COLO668 (cell line): Measurements from ENCODE around the gene DAPK1.

ENCODE experiments used
- DNase-seq: peaks from one replicate; lab custom pipeline; 2025; ENCODE audit not compliant: unreplicated experiment; lab: John Stamatoyannopoulos, UW

DAPK1 gene

DNA sequence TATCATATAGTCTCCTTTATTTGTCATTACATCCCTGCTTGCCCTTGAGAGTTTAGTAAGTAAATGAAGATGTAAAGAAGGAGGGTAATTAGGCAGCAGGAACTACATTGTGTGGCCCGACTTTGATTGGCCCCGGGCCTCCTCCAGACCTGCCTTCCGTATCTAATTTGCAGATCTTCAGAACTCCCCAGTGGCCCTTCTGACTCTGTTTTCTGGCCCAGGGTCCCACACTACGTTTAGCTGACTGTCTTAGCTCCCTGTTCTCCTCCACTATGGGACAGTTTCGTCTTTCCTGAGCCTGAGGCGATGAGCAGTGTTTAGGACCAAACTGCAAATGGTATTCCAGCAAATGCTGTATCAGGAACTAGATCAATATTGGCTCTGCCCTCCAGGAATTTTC is 206.7 kb downstream of the DAPK1 start:
- no peak for DNase-seq

DNA sequence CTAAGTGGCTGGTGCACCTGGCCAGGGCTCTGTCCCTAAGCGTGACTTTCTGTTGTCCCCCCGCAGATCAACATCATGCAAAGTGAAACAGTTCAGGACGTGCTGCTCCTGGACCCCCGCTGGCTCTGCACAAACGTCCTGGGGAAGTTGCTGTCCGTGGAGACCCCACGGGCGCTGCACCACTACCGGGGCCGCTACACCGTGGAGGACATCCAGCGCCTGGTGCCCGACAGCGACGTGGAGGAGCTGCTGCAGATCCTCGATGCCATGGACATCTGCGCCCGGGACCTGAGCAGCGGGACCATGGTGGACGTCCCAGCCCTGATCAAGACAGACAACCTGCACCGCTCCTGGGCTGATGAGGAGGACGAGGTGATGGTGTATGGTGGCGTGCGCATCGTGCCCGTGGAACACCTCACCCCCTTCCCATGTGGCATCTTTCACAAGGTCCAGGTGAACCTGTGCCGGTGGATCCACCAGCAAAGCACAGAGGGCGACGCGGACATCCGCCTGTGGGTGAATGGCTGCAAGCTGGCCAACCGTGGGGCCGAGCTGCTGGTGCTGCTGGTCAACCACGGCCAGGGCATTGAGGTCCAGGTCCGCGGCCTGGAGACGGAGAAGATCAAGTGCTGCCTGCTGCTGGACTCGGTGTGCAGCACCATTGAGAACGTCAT is 208.5 kb downstream of the DAPK1 start:
- no peak for DNase-seq

DNA sequence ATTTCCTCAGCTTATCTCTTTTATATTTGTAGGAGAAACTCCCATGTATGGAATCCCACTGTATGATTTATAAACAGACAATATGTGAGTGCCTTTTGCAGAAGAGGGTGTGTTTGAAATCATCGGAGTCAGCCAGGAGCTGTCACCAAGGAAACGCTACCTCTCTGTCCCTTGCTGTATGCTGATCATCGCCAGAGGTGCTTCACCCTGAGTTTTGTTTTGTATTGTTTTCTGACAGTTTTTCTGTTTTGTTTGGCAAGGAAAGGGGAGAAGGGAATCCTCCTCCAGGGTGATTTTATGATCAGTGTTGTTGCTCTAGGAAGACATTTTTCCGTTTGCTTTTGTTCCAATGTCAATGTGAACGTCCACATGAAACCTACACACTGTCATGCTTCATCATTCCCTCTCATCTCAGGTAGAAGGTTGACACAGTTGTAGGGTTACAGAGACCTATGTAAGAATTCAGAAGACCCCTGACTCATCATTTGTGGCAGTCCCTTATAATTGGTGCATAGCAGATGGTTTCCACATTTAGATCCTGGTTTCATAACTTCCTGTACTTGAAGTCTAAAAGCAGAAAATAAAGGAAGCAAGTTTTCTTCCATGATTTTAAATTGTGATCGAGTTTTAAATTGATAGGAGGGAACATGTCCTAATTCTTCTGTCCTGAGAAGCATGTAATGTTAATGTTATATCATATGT is 210.3 kb downstream of the DAPK1 start:
- no peak for DNase-seq

DNA sequence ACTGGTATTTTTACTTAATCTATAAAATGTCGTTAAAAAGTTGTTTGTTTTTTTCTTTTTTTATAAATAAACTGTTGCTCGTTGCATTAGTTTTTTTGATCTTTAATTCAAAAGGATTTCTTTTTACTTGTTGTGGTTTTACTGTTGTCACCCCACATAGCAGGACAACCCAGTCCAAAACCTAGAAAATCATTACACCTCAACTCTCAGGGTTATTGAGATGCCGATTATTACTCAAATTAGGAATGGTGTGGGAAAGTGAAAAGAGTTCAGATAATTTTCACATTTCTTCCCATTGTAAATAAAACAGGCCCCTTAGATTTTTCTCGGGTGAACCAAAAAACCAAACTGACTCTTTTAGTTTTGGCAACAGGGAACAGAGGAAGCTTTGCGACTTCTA is 210.9 kb downstream of the DAPK1 start:
- no peak for DNase-seq

DNA sequence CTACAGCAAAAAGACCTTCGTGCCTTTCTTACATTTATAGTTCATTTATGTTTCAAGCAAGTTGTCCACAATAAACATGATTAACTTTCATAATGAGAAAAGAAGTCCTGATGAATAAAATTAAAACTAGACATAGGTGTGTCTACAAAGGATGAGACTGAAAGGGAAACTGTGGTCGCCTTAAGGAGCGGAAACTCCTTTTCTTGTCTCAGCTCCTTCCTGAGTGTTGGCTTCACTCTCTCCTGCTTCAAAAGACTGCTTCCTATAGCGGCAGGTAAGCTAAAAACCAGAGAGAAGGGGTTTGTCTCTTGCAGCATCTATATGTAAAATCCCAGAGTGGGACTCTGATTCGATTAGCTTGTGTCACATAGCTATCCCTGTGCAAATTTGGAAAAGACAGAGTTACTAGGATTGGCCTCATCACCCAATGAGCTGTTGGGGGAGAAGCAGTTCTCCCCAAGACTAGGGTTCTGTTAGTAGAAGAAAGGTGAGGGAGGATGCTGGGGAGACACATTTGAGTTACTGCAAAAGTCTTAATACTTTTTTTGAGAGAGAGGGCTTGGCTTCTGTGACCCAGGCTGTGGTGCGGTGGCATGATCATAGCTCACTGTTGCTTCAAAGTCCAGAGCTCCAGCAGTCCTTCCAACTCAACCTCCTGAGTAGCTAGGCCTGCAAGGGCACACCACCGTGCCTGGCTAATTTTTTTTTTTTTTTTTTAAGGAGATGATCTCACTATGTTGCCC is 211.5 kb downstream of the DAPK1 start:
- DNase-seq = no peak

DNA sequence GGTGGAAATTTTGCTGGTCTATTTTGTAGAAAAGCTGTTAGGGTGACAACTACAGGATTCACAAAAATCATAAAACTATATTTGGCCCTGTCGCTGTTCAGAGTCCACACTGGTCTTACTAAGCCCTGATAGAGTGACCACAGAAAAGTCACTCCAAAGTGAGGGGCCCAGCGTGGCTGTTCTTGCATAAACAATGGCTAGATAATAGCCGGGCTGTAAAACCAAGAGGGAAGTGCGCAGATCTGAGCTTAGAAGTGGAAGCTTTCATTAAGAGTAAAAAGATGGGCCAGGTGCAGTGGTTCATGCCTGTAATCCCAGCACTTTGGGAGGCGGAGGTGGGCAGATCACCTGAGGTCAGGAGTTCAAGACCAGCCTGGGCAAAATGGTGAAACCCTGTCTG is 212.8 kb downstream of the DAPK1 start:
- no peak for DNase-seq

DNA sequence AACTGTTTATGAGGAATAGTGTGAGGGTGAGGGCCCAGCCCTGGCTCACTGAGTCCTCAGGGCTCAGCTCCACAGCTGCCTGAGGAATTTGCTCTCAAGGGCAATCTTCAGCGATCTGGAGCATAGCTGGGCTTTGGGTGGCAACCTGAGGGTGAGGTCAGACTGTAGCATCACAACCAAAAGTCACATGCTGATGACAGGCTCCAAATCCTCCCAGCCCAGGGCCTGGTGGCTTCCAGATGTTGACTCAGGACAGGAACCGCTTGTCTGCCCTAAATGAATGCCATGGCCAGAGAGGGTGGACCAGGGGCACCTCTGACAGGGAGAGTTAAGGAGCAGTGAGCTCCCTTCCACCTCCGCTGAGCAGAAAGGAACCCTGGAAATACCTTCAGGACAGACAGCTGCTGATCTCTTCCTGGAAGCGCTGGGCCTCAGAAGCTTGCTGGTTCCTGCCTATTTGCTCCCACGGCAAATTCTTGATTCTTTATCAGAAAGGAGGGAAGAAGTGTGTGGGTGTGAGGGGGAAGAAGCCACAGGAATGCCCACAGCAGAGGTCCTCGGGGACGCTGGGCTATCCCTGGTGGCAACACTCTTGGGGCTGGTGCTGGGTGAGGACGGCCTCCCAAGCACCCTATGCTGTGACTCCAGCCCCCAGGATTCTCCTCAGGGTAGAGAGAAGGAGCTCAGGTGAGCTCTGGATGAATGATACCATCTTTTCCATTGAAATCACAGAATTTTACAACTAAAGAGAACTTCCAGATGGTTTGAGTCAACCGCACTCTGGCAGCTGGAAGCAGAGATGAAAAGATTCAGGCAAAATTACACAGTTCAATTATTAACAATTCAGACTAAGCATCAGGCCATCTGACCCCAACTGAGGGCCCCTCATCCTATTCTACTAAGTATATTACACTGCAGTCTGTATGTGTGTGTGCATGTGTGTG is 214.5 kb downstream of the DAPK1 start:
- no peak for DNase-seq

DNA sequence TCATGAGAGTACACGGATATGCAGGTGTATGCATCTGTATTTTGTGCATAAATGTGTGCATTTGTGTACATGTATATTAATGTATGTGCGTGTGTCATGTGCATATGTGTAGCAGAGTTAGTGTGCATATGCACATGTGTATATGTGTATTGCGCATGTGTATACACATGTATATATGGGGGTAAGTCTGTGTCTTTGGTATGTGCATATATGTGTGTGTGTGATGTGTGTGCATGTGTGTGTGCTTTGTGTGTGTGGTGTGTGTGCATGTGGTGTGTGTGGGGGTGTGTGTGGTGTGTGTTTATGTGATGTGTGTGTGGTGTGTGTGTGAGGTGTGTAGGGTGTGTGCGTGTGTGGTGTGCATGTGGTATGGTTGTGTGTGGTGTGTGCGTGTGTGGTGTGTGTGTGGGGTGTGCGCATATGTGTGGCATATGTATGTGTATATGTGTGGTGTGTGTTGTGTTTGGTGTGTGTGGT is 215.2 kb downstream of the DAPK1 start:
- no peak for DNase-seq

DNA sequence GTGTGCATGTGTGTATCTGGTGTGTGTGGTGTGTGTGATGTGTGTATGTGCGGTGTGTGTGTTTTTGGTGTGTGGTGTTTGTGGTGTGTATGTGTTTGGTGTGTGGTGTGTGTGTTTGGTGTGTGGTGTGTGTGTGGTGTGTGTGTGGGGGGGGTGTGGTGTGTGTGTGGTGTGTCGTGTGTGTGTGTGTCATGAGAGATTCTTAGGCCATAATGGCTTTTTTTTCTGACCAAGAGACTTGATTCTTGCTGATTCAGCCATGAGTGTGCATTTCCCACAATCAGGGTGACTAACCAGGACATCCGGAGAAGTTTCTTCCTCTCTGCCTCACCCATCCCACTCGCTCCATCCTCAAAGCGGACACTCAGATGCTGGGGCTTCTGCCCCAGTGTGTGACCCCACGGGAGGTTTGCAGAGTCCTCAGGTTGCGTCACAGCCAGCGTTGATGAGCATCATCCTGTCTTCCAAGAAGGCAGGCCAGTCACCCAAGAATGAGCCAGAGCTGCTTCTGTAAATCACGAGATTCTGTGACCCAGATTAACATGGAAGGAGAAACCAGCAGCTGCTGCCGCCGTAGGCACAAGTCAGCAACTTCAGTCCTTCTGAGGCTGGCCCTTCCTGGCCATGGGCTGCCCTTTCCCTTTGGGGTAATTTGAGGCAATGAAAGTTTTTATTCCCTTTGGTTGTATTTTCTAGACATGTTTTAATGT is 215.8 kb downstream of the DAPK1 start:
- DNase-seq = no peak

DNA sequence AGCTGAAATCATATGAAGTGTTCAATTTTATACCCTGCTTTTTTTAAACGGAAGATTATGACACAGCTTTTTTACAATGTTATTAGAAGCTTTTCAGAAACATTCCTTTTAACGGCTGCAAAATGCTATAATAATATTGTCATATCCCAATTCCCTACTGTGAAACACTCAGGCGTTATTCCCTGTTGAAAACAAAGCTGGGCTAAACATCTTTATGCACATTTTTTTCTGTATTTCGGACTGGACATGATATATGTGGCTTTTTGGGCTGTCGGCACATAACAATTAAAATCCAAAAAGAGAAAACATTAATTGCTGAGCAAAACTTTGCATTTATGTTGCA is 216.3 kb downstream of the DAPK1 start:
- DNase-seq = no peak

DNA sequence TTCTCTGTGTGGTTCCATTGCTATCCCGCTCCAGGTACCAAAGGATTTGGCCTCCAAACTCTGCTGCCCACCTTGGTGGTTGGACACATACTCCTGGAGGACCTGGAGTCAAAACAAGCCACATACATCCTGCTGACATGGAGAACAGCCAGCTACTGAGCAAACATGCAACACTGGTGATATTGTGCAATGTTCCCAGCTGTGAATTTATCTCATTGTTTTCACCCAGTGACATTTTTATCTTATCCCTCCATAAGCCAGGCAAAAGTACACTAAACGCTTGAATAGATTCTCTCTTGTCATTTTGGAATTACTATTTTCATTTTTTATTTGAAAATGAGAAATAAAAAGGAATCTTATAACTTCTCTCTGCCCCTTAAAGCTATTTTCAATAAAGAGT is 217.2 kb downstream of the DAPK1 start:
- DNase-seq = no peak

DNA sequence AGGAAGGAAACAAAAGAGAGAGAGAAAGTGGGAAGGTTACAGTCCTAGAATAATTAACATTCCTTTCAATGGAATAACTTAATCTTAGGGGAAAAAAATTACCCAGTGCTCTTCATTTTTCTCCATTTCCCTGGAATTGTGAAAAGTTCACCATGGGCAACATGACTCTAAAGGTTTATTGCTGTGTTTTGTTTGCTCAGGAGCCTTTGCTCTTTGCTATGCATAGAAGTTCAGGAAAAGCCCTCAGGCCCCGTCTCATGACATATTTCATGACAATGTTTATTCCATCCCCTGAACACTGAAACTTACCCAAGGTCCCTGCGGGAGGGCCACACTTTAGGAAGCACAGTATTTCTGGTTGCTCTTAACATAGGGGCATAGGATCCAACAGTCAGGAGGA is 218.5 kb downstream of the DAPK1 start:
- DNase-seq = no peak

DNA sequence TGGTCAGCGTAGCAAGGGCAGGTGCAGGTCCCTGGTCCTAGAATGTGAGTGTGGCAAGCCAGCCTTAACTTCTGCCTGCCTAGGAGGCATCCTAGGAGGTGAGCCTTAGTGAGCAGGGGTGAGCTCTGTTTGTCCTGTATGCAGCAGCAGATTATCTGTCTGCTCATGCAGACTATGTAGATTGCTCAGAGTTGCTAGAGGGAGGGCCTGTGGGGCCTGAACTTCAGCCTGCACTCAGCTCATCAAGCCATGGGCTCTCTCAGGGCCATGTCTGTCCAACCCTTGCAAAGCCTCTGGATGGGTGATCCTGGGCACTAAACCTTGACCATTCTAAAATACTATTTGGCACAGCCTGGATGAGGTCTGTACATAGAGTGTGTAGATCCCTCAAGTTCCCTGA is 219.8 kb downstream of the DAPK1 start:
- DNase-seq = no peak

DNA sequence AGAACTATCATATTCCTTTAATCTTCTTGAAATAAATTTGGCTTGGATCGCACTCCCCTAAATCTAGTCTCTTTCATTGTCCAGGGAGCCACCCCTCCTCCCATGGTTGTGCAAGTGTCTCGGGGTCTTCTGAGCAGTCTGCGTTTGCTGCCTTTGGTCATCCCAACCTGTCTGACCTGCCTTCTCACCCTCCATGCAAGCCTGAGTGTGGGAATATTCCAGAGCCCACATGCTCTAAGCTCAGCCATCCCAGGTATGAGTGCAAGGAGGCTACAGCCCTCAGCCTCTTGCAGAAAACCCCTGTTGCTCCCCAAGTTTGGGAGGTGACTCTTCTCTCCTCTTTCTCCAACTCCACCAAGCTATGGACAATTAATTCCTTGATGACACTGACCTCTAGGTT is 220.6 kb downstream of the DAPK1 start:
- DNase-seq = no peak

DNA sequence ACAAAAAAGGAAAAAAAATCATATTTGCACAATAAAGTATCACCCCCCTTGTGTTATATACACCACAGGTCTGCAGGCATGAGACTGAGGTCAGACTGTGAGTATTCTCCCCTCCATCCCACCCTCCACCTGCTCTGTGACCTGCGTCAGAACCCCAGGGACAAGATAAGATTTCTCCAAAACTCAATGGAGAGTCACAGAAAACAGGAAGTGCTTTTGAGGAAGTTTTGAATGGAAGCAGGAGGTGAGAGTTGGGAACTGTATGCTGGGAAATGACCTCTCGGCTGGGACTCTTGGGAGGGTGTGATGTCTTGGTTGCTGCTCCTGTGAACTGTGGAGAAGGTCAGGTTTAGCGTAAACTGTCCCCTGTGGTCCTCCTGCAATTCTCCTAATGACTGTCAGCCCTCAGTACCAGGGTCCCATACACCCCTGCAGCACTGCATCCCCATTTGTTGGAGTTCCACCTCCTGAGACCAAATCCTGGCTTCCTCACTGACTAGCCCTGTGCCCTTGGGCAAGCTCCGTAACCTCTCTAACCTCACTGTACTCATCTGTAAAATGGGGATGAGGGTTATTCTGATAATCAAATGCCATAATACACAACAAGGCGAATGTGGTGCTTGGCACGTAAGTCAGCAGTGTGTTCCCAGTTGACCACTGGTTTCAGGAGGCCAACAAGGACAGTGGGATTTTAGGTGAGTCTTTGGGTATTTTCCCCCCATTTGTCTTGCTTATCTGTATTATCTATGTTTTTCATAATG is 221.4 kb downstream of the DAPK1 start:
- DNase-seq = no peak

DNA sequence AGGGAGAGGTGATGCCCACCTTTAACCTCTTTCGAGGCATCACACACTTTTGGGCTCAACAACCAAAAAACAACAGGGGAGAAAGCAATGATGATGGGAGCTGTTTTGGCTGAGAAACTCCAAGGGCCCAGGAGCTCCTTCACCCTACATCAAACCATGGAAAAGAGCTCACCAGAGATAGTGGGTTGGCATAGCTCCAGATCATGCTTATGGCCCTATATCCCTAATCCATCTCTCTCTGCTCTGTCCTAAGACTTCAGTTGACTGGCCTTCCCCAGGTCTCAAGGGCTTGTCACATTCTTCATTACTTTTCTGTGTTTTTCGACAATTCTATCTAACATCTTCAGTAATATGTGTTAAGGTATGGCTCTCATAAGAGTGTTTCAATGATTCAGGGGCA is 222.5 kb downstream of the DAPK1 start:
- DNase-seq = no peak

DNA sequence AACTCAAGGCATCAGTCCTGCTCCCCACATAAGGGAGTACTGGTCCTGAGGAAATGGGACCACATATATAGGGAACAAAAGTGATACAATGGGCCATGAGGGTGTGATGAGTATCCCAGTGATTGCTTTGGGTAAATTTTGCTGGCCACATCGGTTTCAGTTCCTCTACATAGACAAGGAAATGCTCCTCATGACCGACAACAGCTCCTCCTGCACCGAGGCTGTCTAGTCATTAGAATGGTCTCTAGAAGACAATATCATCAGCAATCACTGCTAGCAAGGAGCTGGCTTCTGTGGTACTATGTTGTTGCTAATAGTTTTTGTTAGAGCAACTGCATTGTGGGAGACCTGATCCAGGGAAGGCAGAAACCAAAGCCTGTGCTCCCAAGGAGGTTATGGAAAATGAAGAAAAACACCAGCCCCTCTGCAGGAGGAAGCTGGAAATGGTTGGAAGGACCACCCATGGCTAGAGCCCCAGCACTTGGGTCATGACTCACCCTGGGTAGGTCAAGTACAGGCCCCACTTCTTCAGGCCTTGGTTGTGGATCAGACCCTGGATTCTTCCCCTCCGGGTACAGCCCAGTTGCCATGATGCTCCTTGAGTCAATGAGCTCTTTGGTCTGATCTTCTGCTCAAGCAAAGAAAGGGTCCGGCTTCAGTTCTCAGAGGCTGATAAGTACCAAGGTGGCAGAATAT is 224.9 kb downstream of the DAPK1 start:
- no peak for DNase-seq

DNA sequence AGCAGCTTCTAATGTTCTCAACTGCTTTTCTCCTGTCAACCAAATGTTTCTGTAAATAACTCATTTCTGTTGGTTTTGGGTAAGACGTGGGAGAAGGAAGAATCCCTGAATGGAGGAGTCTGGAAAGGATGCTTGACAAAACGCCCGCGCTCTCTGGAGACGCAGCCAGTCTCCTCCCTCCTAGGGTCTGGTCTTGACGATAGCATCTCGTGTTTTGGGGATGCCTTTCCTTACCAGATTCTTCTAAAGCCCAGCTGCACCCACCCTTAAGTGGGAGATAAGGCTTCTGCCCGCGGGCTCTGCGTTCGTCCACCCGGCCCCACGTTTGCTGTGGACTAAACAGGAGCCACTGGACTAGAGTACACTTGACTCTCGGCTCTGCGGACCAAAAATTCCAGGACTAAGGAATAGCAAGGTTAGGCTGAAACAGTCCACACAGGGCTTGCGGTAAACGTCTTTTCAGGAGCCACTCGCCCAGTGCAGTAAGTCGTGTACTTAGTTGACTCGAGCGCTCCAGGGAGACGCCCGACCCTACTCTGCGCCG is 227.8 kb downstream of the DAPK1 start:
- no peak for DNase-seq
